Panc1 (cell line): Measurements from ENCODE around the gene TSPO2. TPM values are rescaled to one million over a fixed set of nuclear protein-coding genes. Genes with fewer than 3 reads are reported as not detected.

ENCODE experiments used
- ATAC-seq: fragments of 200-7000 bp; cut with Tn5 transposase; 2 replicates; pipeline ENCODE4 v1.9.1; 2020; ENCODE audit warnings: mild to moderate bottlenecking, moderate library complexity
- BruUV-seq: library from RNA; stranded (reverse); fragments of 400-500 nt; replicated peaks from 2 replicates; lab custom pipeline; 2021; lab: Mats Ljungman, UMichigan
- CTCF ChIA-PET: fragments of 300-600 bp; sonication (Branson Sonifier 250); formaldehyde crosslinking; loops from one replicate; lab custom pipeline; 2022; ENCODE audit warnings: antibody characterized with exemption; lab: Charles Lee
- POLR2A ChIA-PET: fragments of 300-600 bp; sonication (Branson Sonifier 250); formaldehyde crosslinking; loops from one replicate; lab custom pipeline; 2022; ENCODE audit warnings: antibody characterized with exemption; lab: Charles Lee
- DNase-seq: peaks from one replicate; pipeline ENCODE4 v3.0.0-alpha.2; 2010; ENCODE audit warnings: low read depth, low spot score
- H3K27ac ChIP-seq: 2 replicates; pipeline ENCODE4 v1.5.1; 2011; ENCODE audit warnings: mild to moderate bottlenecking, low read length, inconsistent platforms
- H3K27me3 ChIP-seq: fragments of 200-500 bp; sonication (Bioruptor generic); 2 replicates; pipeline ENCODE4 v1.6.0; 2014; ENCODE audit warnings: low read length, inconsistent platforms; ENCODE audit not compliant: control insufficient read depth, insufficient read depth
- H3K36me3 ChIP-seq: fragments of 200-500 bp; sonication (Bioruptor generic); 2 replicates; pipeline ENCODE4 v1.5.1; 2014; ENCODE audit warnings: inconsistent platforms, mild to moderate bottlenecking, low read length, moderate library complexity; ENCODE audit not compliant: control insufficient read depth, insufficient read depth
- H3K4me1 ChIP-seq: 2 replicates; pipeline ENCODE4 v1.5.1; 2011; ENCODE audit warnings: inconsistent platforms, mild to moderate bottlenecking, low read length, moderate library complexity; ENCODE audit not compliant: control insufficient read depth, insufficient read depth
- H3K4me3 ChIP-seq, 2 experiments: 2 replicates each; pipeline ENCODE4 v1.5.1; 2011 to 2012; ENCODE audit warnings: low read depth in 2 of 2, low read length in 2 of 2, mild to moderate bottlenecking in 2 of 2, inconsistent platforms in 1 of 2, moderate library complexity in 1 of 2
- H3K9me3 ChIP-seq: fragments of 200-500 bp; sonication (Bioruptor generic); 2 replicates; pipeline ENCODE4 v1.5.1; 2014; ENCODE audit warnings: low read depth, mild to moderate bottlenecking, inconsistent platforms, low read length, moderate library complexity; ENCODE audit not compliant: control insufficient read depth, insufficient read depth
- POLR2AphosphoS5 ChIP-seq: IDR thresholded peaks from 2 replicates; pipeline ENCODE4 v1.6.1; 2012; ENCODE audit warnings: mild to moderate bottlenecking, low read depth, low read length, moderate library complexity
- SIN3A ChIP-seq: IDR thresholded peaks from 2 replicates; pipeline ENCODE4 v1.6.1; 2012; ENCODE audit warnings: low read depth, mild to moderate bottlenecking, low read length, moderate library complexity, borderline replicate concordance; ENCODE audit not compliant: insufficient read depth
- TCF7L2 ChIP-seq: IDR thresholded peaks from 2 replicates; pipeline ENCODE4 v1.6.1; 2011; ENCODE audit warnings: mild to moderate bottlenecking, low read depth, low read length, inconsistent platforms
- in situ Hi-C: cut with HindIII; loops from 2 replicates; pipeline ENCODE4 v1.10.0; 2016; ENCODE audit warnings: low sequenced_read_pairs, low pct_unique_long_range_greater_than_20kb
- intact Hi-C: fragments of 100-400 bp; cut with micrococcal nuclease; formaldehyde crosslinking; loops from one replicate; pipeline ENCODE4 v1.10.0; 2022; ENCODE audit not compliant: unreplicated experiment
- total RNA-seq: library from RNA; stranded (reverse); gene quantifications from one replicate; pipeline ENCODE4 v1.2.1, GENCODE V29; 2021; ENCODE audit not compliant: unreplicated experiment
- TF ChIP-seq, protein P1 (sequence below), 2 experiments: IDR thresholded peaks; 2 replicates each; pipeline ENCODE4 v1.6.1; 2011 to 2012; ENCODE audit warnings: low read depth in 2 of 2, control low read depth in 1 of 2, low read length in 1 of 2, mild to moderate bottlenecking in 1 of 2, moderate library complexity in 1 of 2; ENCODE audit not compliant: insufficient read depth in 1 of 2
- TF ChIP-seq, protein P2 (sequence below): fragments of 450-650 bp; IDR thresholded peaks from 2 replicates; pipeline ENCODE4 v1.5.1; 2017; ENCODE audit warnings: mild to moderate bottlenecking

TSPO2 gene
- total RNA-seq, 1 experiment from 2014 or later, result not detected

DNA sequence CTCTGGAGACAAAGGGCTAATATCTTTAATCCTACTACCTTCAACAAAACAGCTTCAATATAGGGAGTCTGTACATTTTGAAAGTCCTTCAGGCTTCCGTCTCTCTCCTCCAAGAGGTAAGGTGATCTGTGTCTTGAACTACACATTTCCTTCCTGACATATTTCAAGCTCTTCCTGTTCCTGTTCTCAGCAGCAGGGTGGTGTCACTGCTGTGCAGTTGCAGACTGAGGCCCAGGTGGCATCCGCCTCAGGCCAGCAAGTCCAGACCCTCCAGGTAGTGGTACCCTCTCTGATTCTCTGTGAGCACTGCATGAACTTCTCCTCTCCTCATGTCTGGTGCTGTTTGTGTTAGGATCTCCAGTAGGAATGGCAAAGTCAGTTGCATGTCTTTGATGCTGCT, 38.4 kb downstream of the TSPO2 start:
- no peaks in the 10 kb centered on the region for H3K27me3 ChIP-seq
- H3K27ac ChIP-seq, result no peak overlapping the region
- no peaks in the 10 kb centered on the region for H3K9me3 ChIP-seq
- H3K4me1 ChIP-seq, result no peaks in the 10 kb centered on the region
- DNase-seq, result no peak
- H3K4me3 ChIP-seq, result no peak overlapping the region
- ATAC-seq, result no peak
- in situ Hi-C loops, result no loop called here
- BruUV-seq, result no TSS peak
- ChIA-PET CTCF (no interaction called here), POLR2A (no interaction called here)
- intact Hi-C loops, result no loop called here
- TF ChIP-seq, protein P1, sequence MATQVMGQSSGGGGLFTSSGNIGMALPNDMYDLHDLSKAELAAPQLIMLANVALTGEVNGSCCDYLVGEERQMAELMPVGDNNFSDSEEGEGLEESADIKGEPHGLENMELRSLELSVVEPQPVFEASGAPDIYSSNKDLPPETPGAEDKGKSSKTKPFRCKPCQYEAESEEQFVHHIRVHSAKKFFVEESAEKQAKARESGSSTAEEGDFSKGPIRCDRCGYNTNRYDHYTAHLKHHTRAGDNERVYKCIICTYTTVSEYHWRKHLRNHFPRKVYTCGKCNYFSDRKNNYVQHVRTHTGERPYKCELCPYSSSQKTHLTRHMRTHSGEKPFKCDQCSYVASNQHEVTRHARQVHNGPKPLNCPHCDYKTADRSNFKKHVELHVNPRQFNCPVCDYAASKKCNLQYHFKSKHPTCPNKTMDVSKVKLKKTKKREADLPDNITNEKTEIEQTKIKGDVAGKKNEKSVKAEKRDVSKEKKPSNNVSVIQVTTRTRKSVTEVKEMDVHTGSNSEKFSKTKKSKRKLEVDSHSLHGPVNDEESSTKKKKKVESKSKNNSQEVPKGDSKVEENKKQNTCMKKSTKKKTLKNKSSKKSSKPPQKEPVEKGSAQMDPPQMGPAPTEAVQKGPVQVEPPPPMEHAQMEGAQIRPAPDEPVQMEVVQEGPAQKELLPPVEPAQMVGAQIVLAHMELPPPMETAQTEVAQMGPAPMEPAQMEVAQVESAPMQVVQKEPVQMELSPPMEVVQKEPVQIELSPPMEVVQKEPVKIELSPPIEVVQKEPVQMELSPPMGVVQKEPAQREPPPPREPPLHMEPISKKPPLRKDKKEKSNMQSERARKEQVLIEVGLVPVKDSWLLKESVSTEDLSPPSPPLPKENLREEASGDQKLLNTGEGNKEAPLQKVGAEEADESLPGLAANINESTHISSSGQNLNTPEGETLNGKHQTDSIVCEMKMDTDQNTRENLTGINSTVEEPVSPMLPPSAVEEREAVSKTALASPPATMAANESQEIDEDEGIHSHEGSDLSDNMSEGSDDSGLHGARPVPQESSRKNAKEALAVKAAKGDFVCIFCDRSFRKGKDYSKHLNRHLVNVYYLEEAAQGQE (IDR thresholded peaks at IDR 0.05; ENCODE audit: insufficient read depth in 1 of 2, low read depth in 2 of 2, low read length in 1 of 2), result no peak
- TF ChIP-seq SIN3A, result no peak
- TF ChIP-seq POLR2AphosphoS5, result no peak
- TF ChIP-seq, protein P2, sequence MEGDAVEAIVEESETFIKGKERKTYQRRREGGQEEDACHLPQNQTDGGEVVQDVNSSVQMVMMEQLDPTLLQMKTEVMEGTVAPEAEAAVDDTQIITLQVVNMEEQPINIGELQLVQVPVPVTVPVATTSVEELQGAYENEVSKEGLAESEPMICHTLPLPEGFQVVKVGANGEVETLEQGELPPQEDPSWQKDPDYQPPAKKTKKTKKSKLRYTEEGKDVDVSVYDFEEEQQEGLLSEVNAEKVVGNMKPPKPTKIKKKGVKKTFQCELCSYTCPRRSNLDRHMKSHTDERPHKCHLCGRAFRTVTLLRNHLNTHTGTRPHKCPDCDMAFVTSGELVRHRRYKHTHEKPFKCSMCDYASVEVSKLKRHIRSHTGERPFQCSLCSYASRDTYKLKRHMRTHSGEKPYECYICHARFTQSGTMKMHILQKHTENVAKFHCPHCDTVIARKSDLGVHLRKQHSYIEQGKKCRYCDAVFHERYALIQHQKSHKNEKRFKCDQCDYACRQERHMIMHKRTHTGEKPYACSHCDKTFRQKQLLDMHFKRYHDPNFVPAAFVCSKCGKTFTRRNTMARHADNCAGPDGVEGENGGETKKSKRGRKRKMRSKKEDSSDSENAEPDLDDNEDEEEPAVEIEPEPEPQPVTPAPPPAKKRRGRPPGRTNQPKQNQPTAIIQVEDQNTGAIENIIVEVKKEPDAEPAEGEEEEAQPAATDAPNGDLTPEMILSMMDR, result no peak
- TF ChIP-seq TCF7L2, result no peak
- H3K36me3 ChIP-seq, result peaks cover 34% of the 10 kb centered on the region

DNA sequence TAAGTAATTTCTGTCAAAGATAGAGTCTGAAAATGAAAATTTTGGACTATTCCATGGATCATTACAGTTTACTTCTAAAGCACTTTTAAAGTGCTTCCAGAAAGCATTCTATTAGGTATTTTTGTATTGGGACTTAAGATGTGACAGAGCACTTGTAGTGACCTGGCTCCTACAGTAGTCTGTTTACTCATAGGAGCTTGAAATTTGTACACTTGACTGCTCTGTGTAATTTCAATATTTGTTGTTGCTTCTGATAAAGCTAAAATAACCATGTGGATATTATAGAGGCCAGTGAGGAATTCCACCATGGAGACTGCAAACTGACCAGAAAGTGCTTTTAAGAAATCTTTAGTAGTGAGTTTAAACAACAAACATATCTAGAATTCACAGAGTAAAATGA, 40.8 kb downstream of the TSPO2 start:
- in situ Hi-C loops, result no loop called here
- CTCF ChIA-PET, result no interaction called here
- peaks cover 42% of the 10 kb centered on the region for H3K36me3 ChIP-seq

More for the DNA sequence above, 40.8 kb downstream of the TSPO2 start:
- Histone ChIP-seq H3K4me1 (no peaks in the 10 kb centered on the region), H3K27ac (no peak overlapping the region), H3K27me3 (no peaks in the 10 kb centered on the region), H3K4me3 (no peak overlapping the region), H3K9me3 (no peaks in the 10 kb centered on the region)
- BruUV-seq, result no TSS peak
- POLR2A ChIA-PET, result no interaction called here
- TF ChIP-seq POLR2AphosphoS5, result no peak
- TF ChIP-seq SIN3A, result no peak
- TF ChIP-seq, protein P1 (IDR thresholded peaks at IDR 0.05; ENCODE audit: insufficient read depth in 1 of 2, low read depth in 2 of 2, low read length in 1 of 2), result no peak
- TF ChIP-seq, protein P2, result no peak
- TF ChIP-seq TCF7L2, result no peak
- DNase-seq (no peak), ATAC-seq (no peak)
- intact Hi-C loops, result no loop called here
